GM12878 (cell line): ENCODE results near the gene S100A14. TPM values are rescaled to one million over a fixed set of nuclear protein-coding genes. Genes with fewer than 3 reads are reported as not detected.

Experiments
- ATAC-seq: fragments of 200-7000 bp; cut with Tn5 transposase; 3 replicates; pipeline ENCODE4 v1.9.1; 2020; ENCODE audit warnings: mild to moderate bottlenecking, moderate library complexity
- BruUV-seq: library from RNA; stranded (reverse); fragments of 400-500 nt; replicated peaks from 2 replicates; lab custom pipeline; 2021; lab: Mats Ljungman, UMichigan
- CTCF ChIA-PET: fragments of 300-600 bp; sonication (Branson Sonifier 250); formaldehyde crosslinking; extraction: SDS; loops from one replicate; lab custom pipeline; 2021; ENCODE audit warnings: inconsistent platforms; lab: Yijun Ruan, JAX
- POLR2A ChIA-PET: fragments of 350-600 bp; formaldehyde crosslinking; extraction: SDS; loops from one replicate; lab custom pipeline; 2021; ENCODE audit warnings: inconsistent platforms; lab: Charles Lee
- RAD21 ChIA-PET: fragments of 300-600 bp; sonication (Branson Sonifier 250); formaldehyde crosslinking; loops from one replicate; lab custom pipeline; 2023; ENCODE audit warnings: antibody characterized with exemption; ENCODE audit not compliant: unreplicated experiment; lab: Charles Lee
- SMC1A ChIA-PET: fragments of 300-600 bp; sonication (Branson Sonifier 250); formaldehyde crosslinking; loops from one replicate; lab custom pipeline; 2023; ENCODE audit not compliant: unreplicated experiment, uncharacterized antibody; lab: Charles Lee
- DNase-seq: peaks from one replicate; pipeline ENCODE4 v3.0.0-alpha.2; 2011; ENCODE audit warnings: low read depth, low spot score
- FAIRE-seq: peaks from 3 replicates; lab custom pipeline; 2011; peaks lifted over from hg19 to GRCh38; lab: Jason Lieb, UNC
- H2AFZ ChIP-seq: 2 replicates; pipeline ENCODE4 v1.6.0; 2011; ENCODE audit warnings: low read depth, low read length, control low read depth; ENCODE audit not compliant: control insufficient read depth
- H3K27ac ChIP-seq: 2 replicates; pipeline ENCODE4 v1.5.1; 2011; ENCODE audit warnings: control low read depth; ENCODE audit not compliant: control insufficient read depth, insufficient read depth
- H3K27me3 ChIP-seq, 2 experiments: replicated peaks in 1 of 2; 2 replicates each; pipeline versions ENCODE4 v1.6.0 to v1.6.1; 2011; ENCODE audit warnings: low read length in 1 of 2; ENCODE audit not compliant: control insufficient read depth in 2 of 2, insufficient read depth in 2 of 2
- H3K36me3 ChIP-seq, 2 experiments: 2 replicates each; pipeline ENCODE4 v1.5.1; 2011; ENCODE audit warnings: low read length in 1 of 2; ENCODE audit not compliant: control insufficient read depth in 2 of 2, insufficient read depth in 2 of 2
- H3K4me1 ChIP-seq: 2 replicates; pipeline ENCODE4 v1.6.1; 2011; ENCODE audit warnings: mild to moderate bottlenecking, low read length, moderate library complexity, mixed read lengths; ENCODE audit not compliant: control insufficient read depth, insufficient read depth
- H3K4me2 ChIP-seq: 2 replicates; pipeline ENCODE4 v1.6.0; 2011; ENCODE audit warnings: control low read depth; ENCODE audit not compliant: control insufficient read depth, insufficient read depth
- H3K4me3 ChIP-seq: fragments of 200-600 bp; sonication (generic); 2 replicates; pipeline ENCODE4 v1.5.1; 2016
- H3K79me2 ChIP-seq: 2 replicates; pipeline ENCODE4 v1.6.0; 2011; ENCODE audit warnings: low read length; ENCODE audit not compliant: control insufficient read depth, insufficient read depth
- H3K9ac ChIP-seq: 2 replicates; pipeline ENCODE4 v1.8.0; 2011; ENCODE audit warnings: low read length, control low read depth, mixed read lengths; ENCODE audit not compliant: control insufficient read depth, insufficient read depth
- H3K9me3 ChIP-seq: replicated peaks from 3 replicates; pipeline ENCODE4 v1.5.1; 2011; ENCODE audit warnings: mild to moderate bottlenecking, low read length; ENCODE audit not compliant: control insufficient read depth, insufficient read depth
- H4K20me1 ChIP-seq: 2 replicates; pipeline ENCODE4 v1.6.0; 2011; ENCODE audit not compliant: control insufficient read depth, insufficient read depth
- ATF7 ChIP-seq: fragments of 450-650 bp; IDR thresholded peaks from 2 replicates; pipeline ENCODE4 v1.6.1; 2016; ENCODE audit warnings: low read depth, mild to moderate bottlenecking
- BCL3 ChIP-seq: IDR thresholded peaks from 2 replicates; pipeline ENCODE4 v1.6.1; 2011; ENCODE audit warnings: borderline replicate concordance, low read depth, mild to moderate bottlenecking, moderate library complexity, low read length; ENCODE audit not compliant: insufficient read depth, poor library complexity, severe bottlenecking
- CHD4 ChIP-seq: fragments of 200-600 bp; sonication (generic); IDR thresholded peaks from 2 replicates; pipeline ENCODE4 v1.6.1; 2016; ENCODE audit warnings: mild to moderate bottlenecking
- CREM ChIP-seq: IDR thresholded peaks from 2 replicates; pipeline ENCODE4 v1.6.1; 2014; ENCODE audit warnings: antibody characterized with exemption, low read depth
- EED ChIP-seq: sonication (generic); IDR thresholded peaks from 2 replicates; pipeline ENCODE4 v1.6.1; 2016; ENCODE audit warnings: antibody characterized with exemption, low read depth
- EGR1 ChIP-seq, 2 experiments: IDR thresholded peaks; 1 replicate in 1 of 2; 2 replicates in 1 of 2; pipeline ENCODE4 v1.6.1; 2011 to 2012; ENCODE audit warnings: low read depth in 2 of 2, low read length in 2 of 2, borderline replicate concordance in 1 of 2, mild to moderate bottlenecking in 1 of 2, moderate library complexity in 1 of 2
- HDAC6 ChIP-seq: fragments of 200-600 bp; sonication (generic); IDR thresholded peaks from one replicate; pipeline ENCODE4 v1.8.0; 2017; ENCODE audit warnings: antibody characterized with exemption; ENCODE audit not compliant: unreplicated experiment
- HSF1 ChIP-seq: fragments of 150-350 bp; IDR thresholded peaks from 2 replicates; pipeline ENCODE4 v1.6.1; 2014; ENCODE audit warnings: mild to moderate bottlenecking, low read depth, low read length
- JUNB ChIP-seq: IDR thresholded peaks from 2 replicates; pipeline ENCODE4 v1.6.1; 2016; ENCODE audit warnings: antibody characterized with exemption, mild to moderate bottlenecking
- NFYB ChIP-seq: IDR thresholded peaks from 2 replicates; pipeline ENCODE4 v1.6.1; 2011; ENCODE audit warnings: low read depth, mild to moderate bottlenecking, low read length, improper control_type of control experiment, moderate library complexity; ENCODE audit not compliant: insufficient read depth
- PRDM15 ChIP-seq: fragments of 450-650 bp; formaldehyde crosslinking; IDR thresholded peaks from 2 replicates; pipeline ENCODE4 v1.4.0; 2020; ENCODE audit warnings: mild to moderate bottlenecking, moderate library complexity
- SMAD5 ChIP-seq: IDR thresholded peaks from 2 replicates; pipeline ENCODE4 v1.6.1; 2016; ENCODE audit warnings: antibody characterized with exemption, low read depth
- SPI1 ChIP-seq: IDR thresholded peaks from 2 replicates; pipeline ENCODE4 v1.6.1; 2011; ENCODE audit warnings: low read depth, mild to moderate bottlenecking, low read length, moderate library complexity, borderline replicate concordance; ENCODE audit not compliant: insufficient read depth
- SREBF2 ChIP-seq: IDR thresholded peaks from 2 replicates; pipeline ENCODE4 v1.6.1; 2012; ENCODE audit warnings: mild to moderate bottlenecking, low read length
- ZBED1 ChIP-seq: IDR thresholded peaks from 2 replicates; pipeline ENCODE4 v1.6.1; 2016; ENCODE audit warnings: borderline replicate concordance
- ZNF207 ChIP-seq: fragments of 450-650 bp; IDR thresholded peaks from 2 replicates; pipeline ENCODE4 v1.6.1; 2014; ENCODE audit warnings: antibody characterized with exemption, mild to moderate bottlenecking, borderline replicate concordance
- WGBS: methylation state at CpG from one replicate; pipeline ENCODE4 v1.1.6; 2016; ENCODE audit warnings: low lambda C conversion rate; ENCODE audit not compliant: insufficient replicate concordance, insufficient coverage; ENCODE audit errors: missing lambda C conversion rate; 5-methylcytosine and 5-hydroxymethylcytosine counted together
- in situ Hi-C: fragments of 300-500 bp; cut with MboI; formaldehyde crosslinking; loops from 9 replicates; pipeline ENCODE4 v1.14.3; 2018; ENCODE audit warnings: mixed read lengths
- intact Hi-C: fragments of 100-400 bp; cut with micrococcal nuclease; formaldehyde crosslinking; loops from one replicate; pipeline ENCODE4 v1.14.2; 2022; ENCODE audit not compliant: unreplicated experiment
- polyA plus RNA-seq, 11 experiments: library from polyadenylated mRNA; depleted of rRNA in 4 of 11; unstranded in 6 of 11; stranded (reverse) in 5 of 11; fragments of >200 nt; fragmentation: Nextera tagmentation in 4 of 11; fragmentation: Illumina TruSeq in 1 of 11; extraction: Ambion mirVana in 4 of 11; extraction: Trizol in 1 of 11; gene quantifications; 1 replicate in 1 of 11; 2 replicates in 10 of 11; pipeline versions ENCODE4 v1.2.1 to v1.2.3, GENCODE V29; 2011 to 2016; ENCODE audit warnings: inconsistent platforms in 2 of 11, missing spikeins in 2 of 11, low read depth in 1 of 11
- total RNA-seq, 4 experiments: library from RNA; depleted of rRNA in 3 of 4; stranded (reverse); fragments of >200 nt in 3 of 4; fragmentation: Illumina TruSeq in 1 of 4; extraction: Trizol in 1 of 4; gene quantifications; 2 replicates each; pipeline versions ENCODE4 v1.2.1 to v1.2.3, GENCODE V29; 2013 to 2021

The S100A14 gene
- total and polyA plus RNA-seq, 10 of the 15 experiments (the other 5 are each of a cell fraction or from before 2014, with no cell fraction given) = 0.20 to 0.77 (median 0.45) TPM; not detected in 4

- TF ChIP-seq SPI1 = peak; percentile 12; the same call in 1 of the 2 replicates
Measured at GRCh38 chr1:153572569-153573015, 43.5 kb downstream of the S100A14 start (continued).

- peaks cover 9% of the 10 kb centered on the region for H3K4me1 ChIP-seq
- no peak for FAIRE-seq
- no peaks in the 10 kb centered on the region for H3K79me2 ChIP-seq
- no peak overlapping the region for H3K27ac ChIP-seq
- ChIA-PET CTCF (interaction anchor here (0.7 to 7.5 kb wide), 35 partner anchors 10 to 415 kb away, joined by 3 to 216 read pairs (median 9); partner anchors contain the start of genes CHTOP, ILF2, JTB and RAB13), RAD21 (interaction anchor here (0.6 to 5.2 kb wide), 18 partner anchors 10 to 586 kb away, joined by 3 to 60 read pairs (median 8); partner anchors contain the start of genes CHTOP, RAB13, S100A1 and S100A13), POLR2A (interaction anchor here (0.7 to 1.8 kb wide), 6 partner anchors 27 to 414 kb away, joined by 3 to 11 read pairs (median 5); partner anchors contain the start of genes CHTOP and S100A6), SMC1A (interaction anchor here (0.5 to 4.0 kb wide), 22 partner anchors 10 to 218 kb away, joined by 3 to 36 read pairs (median 7); partner anchors contain the start of genes CHTOP, ILF2, S100A1 and S100A13)
- BruUV-seq = no TSS peak
- H3K9ac ChIP-seq = no peak overlapping the region
- WGBS = 59% methylated on average over 7 of the region's 7 CpGs
- DNase-seq = no peak
- no peak for ATAC-seq
- H3K27me3 ChIP-seq = no peaks in the 10 kb centered on the region
- no peaks in the 10 kb centered on the region for H4K20me1 ChIP-seq
- no peak overlapping the region for H3K4me3 ChIP-seq
- H3K36me3 ChIP-seq = no peaks in the 10 kb centered on the region
- H2AFZ ChIP-seq = no peak overlapping the region
- in situ Hi-C loops = no loop called here
- intact Hi-C loops = loop anchor here (1.0 to 5.0 kb wide), 2 partner anchors 46 to 101 kb away; partner anchors contain the start of gene ILF2
- no peak overlapping the region for H3K4me2 ChIP-seq
- no peaks in the 10 kb centered on the region for H3K9me3 ChIP-seq
- TF ChIP-seq HSF1 (no peak), BCL3 (no peak), PRDM15 (CRISPR knock-in tag) (no peak), JUNB (no peak), HDAC6 (no peak), EGR1 (IDR thresholded peaks at IDR 0.05; ENCODE audit: borderline replicate concordance in 1 of 2, low read depth in 2 of 2, low read length in 2 of 2) (no peak), SREBF2 (no peak), SMAD5 (no peak), ZBED1 (no peak), CHD4 (no peak), EED (no peak), NFYB (no peak), ZNF207 (no peak), ATF7 (no peak), CREM (no peak)
Measured at GRCh38 chr1:153571706-153572105, 44.4 kb downstream of the S100A14 start.
